ENCODE data around the gene MAPK14. TPM values are rescaled to one million over a fixed set of nuclear protein-coding genes. Genes with fewer than 3 reads are reported as not detected.

The MAPK14 gene
- total RNA-seq, 2 donors from 2014 or later = 36.5 to 51.3 TPM

- H3K4me3 Mint-ChIP-seq = no peak overlapping the region
- H3K36me3 Mint-ChIP-seq (ENCODE audit: low read depth) = peaks cover 24% of the 10 kb centered on the region
- H3K9me3 Mint-ChIP-seq = no peaks in the 10 kb centered on the region
- H3K27me3 Mint-ChIP-seq = no peaks in the 10 kb centered on the region
- no peak overlapping the region for H3K27ac Mint-ChIP-seq
- peaks cover 8% of the 10 kb centered on the region for H3K4me1 Mint-ChIP-seq
- no peak for ATAC-seq (replicated peaks)
These were observed 23.5 kb downstream of the MAPK14 start for GRCh38 chr6:36050947-36051710.

- Mint-ChIP-seq H3K4me3 (no peak overlapping the region), H3K27me3 (no peaks in the 10 kb centered on the region), H3K36me3 (ENCODE audit: low read depth) (peaks cover 32% of the 10 kb centered on the region), H3K27ac (no peak overlapping the region), H3K4me1 (peaks cover 3% of the 10 kb centered on the region), H3K9me3 (no peaks in the 10 kb centered on the region)
- ATAC-seq (replicated peaks) = no peak
These were observed 24.5 kb downstream of the MAPK14 start for GRCh38 chr6:36052097-36052496.

- no peak for ATAC-seq (replicated peaks)
These were observed 26.3 kb downstream of the MAPK14 start for GRCh38 chr6:36053878-36054277.

GRCh38 chr6:36054415-36054814 is 26.8 kb downstream of the MAPK14 start:
- Mint-ChIP-seq H3K27me3 (no peaks in the 10 kb centered on the region), H3K4me3 (no peak overlapping the region), H3K9me3 (no peaks in the 10 kb centered on the region), H3K27ac (no peak overlapping the region), H3K36me3 (ENCODE audit: low read depth) (peaks cover 51% of the 10 kb centered on the region), H3K4me1 (no peaks in the 10 kb centered on the region)
- ATAC-seq (replicated peaks) = no peak

More at GRCh38 chr6:36053878-36054277, 26.3 kb downstream of the MAPK14 start:
- Mint-ChIP-seq H3K27me3 (no peaks in the 10 kb centered on the region), H3K4me1 (no peaks in the 10 kb centered on the region), H3K27ac (no peak overlapping the region), H3K4me3 (no peak overlapping the region), H3K36me3 (ENCODE audit: low read depth) (peaks cover 48% of the 10 kb centered on the region), H3K9me3 (no peaks in the 10 kb centered on the region)

GRCh38 chr6:36054956-36055355 is 27.3 kb downstream of the MAPK14 start:
- no peaks in the 10 kb centered on the region for H3K9me3 Mint-ChIP-seq
- no peak overlapping the region for H3K27ac Mint-ChIP-seq
- no peak for ATAC-seq (replicated peaks)
- H3K4me1 Mint-ChIP-seq = no peaks in the 10 kb centered on the region
- no peak overlapping the region for H3K4me3 Mint-ChIP-seq
- no peaks in the 10 kb centered on the region for H3K27me3 Mint-ChIP-seq
- peaks cover 57% of the 10 kb centered on the region for H3K36me3 Mint-ChIP-seq (ENCODE audit: low read depth)

GRCh38 chr6:36056178-36056577 is 28.6 kb downstream of the MAPK14 start:
- no peak for ATAC-seq (replicated peaks)
- Mint-ChIP-seq H3K4me3 (no peak overlapping the region), H3K9me3 (no peaks in the 10 kb centered on the region), H3K27me3 (no peaks in the 10 kb centered on the region), H3K4me1 (no peaks in the 10 kb centered on the region), H3K36me3 (ENCODE audit: low read depth) (peaks cover 69% of the 10 kb centered on the region), H3K27ac (no peak overlapping the region)

GRCh38 chr6:36061236-36061635 is 33.6 kb downstream of the MAPK14 start:
- H3K9me3 Mint-ChIP-seq = no peaks in the 10 kb centered on the region
- peaks cover 11% of the 10 kb centered on the region for H3K4me1 Mint-ChIP-seq
- H3K4me3 Mint-ChIP-seq = no peak overlapping the region
- no peaks in the 10 kb centered on the region for H3K27me3 Mint-ChIP-seq
- no peak for ATAC-seq (replicated peaks)
- peaks cover 51% of the 10 kb centered on the region for H3K36me3 Mint-ChIP-seq (ENCODE audit: low read depth)
- H3K27ac Mint-ChIP-seq = no peak overlapping the region

GRCh38 chr6:36062247-36062646 is 34.6 kb downstream of the MAPK14 start:
- no peak overlapping the region for H3K4me3 Mint-ChIP-seq
- no peaks in the 10 kb centered on the region for H3K27me3 Mint-ChIP-seq
- H3K36me3 Mint-ChIP-seq (ENCODE audit: low read depth) = peaks cover 48% of the 10 kb centered on the region
- no peak for ATAC-seq (replicated peaks)
- no peaks in the 10 kb centered on the region for H3K9me3 Mint-ChIP-seq
- no peak overlapping the region for H3K27ac Mint-ChIP-seq
- peaks cover 17% of the 10 kb centered on the region for H3K4me1 Mint-ChIP-seq

- Mint-ChIP-seq H3K9me3 (no peaks in the 10 kb centered on the region), H3K27me3 (no peaks in the 10 kb centered on the region), H3K27ac (no peak overlapping the region), H3K4me1 (peaks cover 27% of the 10 kb centered on the region), H3K4me3 (no peak overlapping the region), H3K36me3 (ENCODE audit: low read depth) (peaks cover 35% of the 10 kb centered on the region)
- ATAC-seq (replicated peaks) = no peak
These were observed 35.9 kb downstream of the MAPK14 start for GRCh38 chr6:36063318-36064060.

GRCh38 chr6:36064770-36065396 is 37.3 kb downstream of the MAPK14 start:
- no peaks in the 10 kb centered on the region for H3K27me3 Mint-ChIP-seq
- H3K4me1 Mint-ChIP-seq = peaks cover 31% of the 10 kb centered on the region
- H3K27ac Mint-ChIP-seq = peak overlapping the region; percentile 8
- no peak overlapping the region for H3K4me3 Mint-ChIP-seq
- H3K9me3 Mint-ChIP-seq = no peaks in the 10 kb centered on the region
- peak; percentile 58 for ATAC-seq (replicated peaks)
- peaks cover 25% of the 10 kb centered on the region for H3K36me3 Mint-ChIP-seq (ENCODE audit: low read depth)

- Mint-ChIP-seq H3K36me3 (ENCODE audit: low read depth) (peaks cover 14% of the 10 kb centered on the region), H3K9me3 (no peaks in the 10 kb centered on the region), H3K27me3 (no peaks in the 10 kb centered on the region), H3K27ac (peak overlapping the region; percentile 45), H3K4me1 (peaks cover 31% of the 10 kb centered on the region), H3K4me3 (no peak overlapping the region)
- ATAC-seq (replicated peaks) = no peak
These were observed 38.3 kb downstream of the MAPK14 start for GRCh38 chr6:36065916-36066315.

GRCh38 chr6:36066817-36067216 is 39.2 kb downstream of the MAPK14 start:
- Mint-ChIP-seq H3K27ac (peak overlapping the region; percentile 45), H3K9me3 (no peaks in the 10 kb centered on the region), H3K27me3 (no peaks in the 10 kb centered on the region), H3K4me3 (no peak overlapping the region), H3K36me3 (ENCODE audit: low read depth) (peaks cover 6% of the 10 kb centered on the region), H3K4me1 (peaks cover 31% of the 10 kb centered on the region)
- ATAC-seq (replicated peaks) = no peak

GRCh38 chr6:36067374-36068011 is 39.9 kb downstream of the MAPK14 start:
- no peaks in the 10 kb centered on the region for H3K9me3 Mint-ChIP-seq
- H3K27me3 Mint-ChIP-seq = no peaks in the 10 kb centered on the region
- no peak overlapping the region for H3K4me3 Mint-ChIP-seq
- peaks cover 13% of the 10 kb centered on the region for H3K36me3 Mint-ChIP-seq (ENCODE audit: low read depth)
- ATAC-seq (replicated peaks) = peak; percentile 76
- peak overlapping the region; percentile 45 for H3K27ac Mint-ChIP-seq
- H3K4me1 Mint-ChIP-seq = peaks cover 31% of the 10 kb centered on the region

- no peaks in the 10 kb centered on the region for H3K9me3 Mint-ChIP-seq
- no peak overlapping the region for H3K4me3 Mint-ChIP-seq
- H3K27ac Mint-ChIP-seq = peak overlapping the region; percentile 45
- no peaks in the 10 kb centered on the region for H3K27me3 Mint-ChIP-seq
- peaks cover 17% of the 10 kb centered on the region for H3K36me3 Mint-ChIP-seq (ENCODE audit: low read depth)
- ATAC-seq (replicated peaks) = no peak
- H3K4me1 Mint-ChIP-seq = peaks cover 31% of the 10 kb centered on the region
These were observed 40.4 kb downstream of the MAPK14 start for GRCh38 chr6:36068012-36068392.
